Mucosa of stomach (tissue), 1 donor: ENCODE measurements around the gene KLK3.

Experiments
- H3K27me3 ChIP-seq: one replicate; pipeline ENCODE4 v1.7.0; 2013; ENCODE audit warnings: mild to moderate bottlenecking, low read length; ENCODE audit not compliant: control insufficient read depth, insufficient read depth
- H3K36me3 ChIP-seq: one replicate; pipeline ENCODE4 v1.7.0; 2013; ENCODE audit warnings: low read length; ENCODE audit not compliant: control insufficient read depth, insufficient read depth
- H3K4me1 ChIP-seq: one replicate; pipeline ENCODE4 v1.7.0; 2013; ENCODE audit warnings: mild to moderate bottlenecking, low read length; ENCODE audit not compliant: control insufficient read depth, insufficient read depth
- H3K4me3 ChIP-seq: one replicate; pipeline ENCODE4 v1.7.0; 2013; ENCODE audit warnings: low read length
- H3K9ac ChIP-seq: one replicate; pipeline ENCODE4 v1.7.0; 2013; ENCODE audit warnings: mild to moderate bottlenecking, low read length, moderate library complexity
- H3K9me3 ChIP-seq: one replicate; pipeline ENCODE4 v1.7.0; 2013; ENCODE audit warnings: mild to moderate bottlenecking, low read length, moderate library complexity; ENCODE audit not compliant: control insufficient read depth
- donor health status: Pancreatic carcinoma.

The KLK3 gene

DNA sequence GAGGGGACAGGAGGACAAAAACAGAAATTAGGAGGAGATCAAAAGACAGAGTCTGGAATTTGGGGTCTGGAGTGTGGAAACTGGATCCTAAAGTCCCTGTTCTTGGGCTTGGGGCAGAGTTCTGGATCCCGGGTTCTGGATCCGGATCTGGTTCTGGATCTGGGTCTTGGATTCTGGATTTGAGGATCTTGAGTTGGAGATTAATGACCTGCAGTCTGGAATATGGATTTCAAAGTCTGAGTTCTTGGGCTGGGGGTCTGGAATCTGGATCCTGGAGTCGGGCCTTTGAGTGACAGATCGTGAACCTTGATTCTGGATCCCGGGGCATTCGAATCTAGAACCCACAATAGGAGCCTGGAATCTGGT is 20.9 kb upstream of the KLK3 start:
- Histone ChIP-seq H3K9me3 (no peaks in the 10 kb centered on the region), H3K4me3 (no peak overlapping the region), H3K36me3 (no peaks in the 10 kb centered on the region), H3K4me1 (peaks cover 6% of the 10 kb centered on the region), H3K9ac (no peak overlapping the region), H3K27me3 (peaks cover 19% of the 10 kb centered on the region)

DNA sequence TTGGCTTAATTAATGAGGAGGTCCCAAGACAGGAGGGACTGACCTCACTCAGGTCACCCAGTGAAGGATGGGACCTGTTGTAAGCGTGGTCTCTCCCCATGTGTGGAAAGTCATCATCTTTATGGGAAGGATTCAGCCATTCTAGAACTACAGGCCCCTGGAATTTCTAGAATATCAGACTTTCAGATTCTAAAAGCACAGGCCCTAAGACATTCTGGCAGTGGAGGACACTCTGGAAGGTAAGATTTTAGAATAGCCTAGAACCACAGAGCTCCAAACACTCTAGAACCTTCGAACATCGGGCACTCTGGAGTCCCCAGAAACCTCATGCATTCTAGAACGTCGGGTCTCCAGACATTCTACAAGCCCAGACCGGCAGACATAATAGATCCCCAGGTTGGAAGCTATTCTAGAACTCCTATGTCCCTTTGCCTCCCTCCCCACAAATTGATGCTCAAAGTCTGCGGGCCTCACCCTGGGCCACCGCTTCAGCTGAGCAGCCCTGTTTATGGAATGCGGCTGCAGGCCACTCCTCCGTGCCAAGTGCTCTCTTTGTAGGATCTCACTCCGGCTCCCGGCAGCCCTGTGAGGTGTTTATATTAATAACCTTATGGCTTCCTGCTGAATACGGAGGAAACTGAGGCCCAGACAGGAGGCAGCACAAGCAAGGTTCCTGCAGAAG is 19.5 kb upstream of the KLK3 start:
- Histone ChIP-seq H3K36me3 (no peaks in the 10 kb centered on the region), H3K9me3 (no peaks in the 10 kb centered on the region), H3K27me3 (peaks cover 19% of the 10 kb centered on the region), H3K9ac (peak overlapping the region; percentile 65), H3K4me1 (peaks cover 6% of the 10 kb centered on the region), H3K4me3 (peak overlapping the region; percentile 60)

DNA sequence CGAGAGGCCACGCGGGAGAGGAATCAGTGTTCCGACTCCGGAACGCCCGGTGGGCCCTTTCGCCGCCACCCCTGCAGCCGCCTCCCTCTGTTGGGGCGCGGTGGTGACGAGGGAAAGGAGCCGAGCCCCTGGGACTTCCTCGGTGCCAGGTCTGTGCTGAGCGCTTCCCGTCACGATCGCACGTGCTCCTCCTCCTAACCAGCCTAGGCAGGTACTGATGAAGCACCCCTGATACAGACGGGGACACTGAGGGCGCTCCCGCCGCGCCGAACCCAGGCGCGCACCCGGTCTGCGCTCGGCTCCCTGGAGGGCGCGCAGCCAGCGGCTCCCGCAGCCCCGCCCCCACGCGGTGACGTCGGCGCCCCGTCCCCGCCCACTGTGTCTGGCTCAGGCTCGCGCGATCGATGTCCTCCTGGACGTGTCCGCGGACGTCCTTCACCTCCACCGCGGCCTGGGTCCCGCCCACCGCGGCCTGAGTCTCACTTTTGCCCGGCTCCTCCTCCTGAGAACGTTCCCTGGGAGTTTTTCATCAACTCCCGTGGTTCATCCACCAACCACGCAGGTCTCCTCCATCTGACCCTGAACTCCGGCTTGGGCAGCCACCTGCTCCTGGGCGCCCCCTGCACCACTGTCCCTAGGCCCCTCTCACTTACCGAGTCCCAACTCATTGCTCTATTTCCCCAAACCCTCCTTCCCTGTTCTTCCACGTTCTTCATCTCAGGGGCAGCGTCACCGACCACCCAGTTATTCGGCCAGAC is 18.8 kb upstream of the KLK3 start:
- Histone ChIP-seq H3K9ac (peak overlapping the region; percentile 65), H3K4me3 (peak overlapping the region; percentile 60), H3K27me3 (peaks cover 19% of the 10 kb centered on the region), H3K9me3 (no peaks in the 10 kb centered on the region), H3K4me1 (peaks cover 6% of the 10 kb centered on the region), H3K36me3 (no peaks in the 10 kb centered on the region)

DNA sequence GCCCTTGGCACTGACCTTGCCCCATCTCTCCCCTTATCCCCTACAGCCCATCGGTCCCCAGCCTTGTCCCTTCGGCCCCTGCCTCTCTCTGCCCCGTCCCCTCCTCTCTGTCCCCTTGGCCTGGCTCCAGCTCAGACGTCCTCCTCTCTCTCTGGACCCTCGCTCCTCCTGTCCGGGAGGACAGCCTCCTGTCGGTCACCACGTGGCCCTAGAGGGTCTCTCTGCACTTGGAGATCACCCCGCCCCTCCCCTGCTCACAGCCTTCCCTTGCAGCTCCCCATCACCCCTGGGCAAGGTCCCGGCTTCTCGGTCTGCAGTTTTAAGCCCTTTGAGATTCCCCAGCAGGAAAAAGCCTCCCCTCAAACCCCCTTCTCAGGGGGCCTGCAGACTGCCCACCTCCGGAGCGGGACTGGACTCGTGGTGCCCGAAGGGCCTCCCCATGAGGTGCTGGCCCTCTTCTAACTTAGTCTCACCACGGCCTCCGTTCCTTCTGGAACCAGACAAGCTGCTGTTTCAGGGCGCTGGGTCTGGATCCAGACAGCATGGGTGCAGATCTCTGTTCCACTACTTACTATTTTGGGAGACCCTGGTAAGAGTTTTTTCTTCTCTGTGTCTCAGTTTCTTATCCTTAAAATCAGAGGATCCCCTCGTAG is 18.0 kb upstream of the KLK3 start:
- Histone ChIP-seq H3K36me3 (no peaks in the 10 kb centered on the region), H3K27me3 (peaks cover 19% of the 10 kb centered on the region), H3K4me3 (no peak overlapping the region), H3K9ac (no peak overlapping the region), H3K4me1 (peaks cover 6% of the 10 kb centered on the region), H3K9me3 (no peaks in the 10 kb centered on the region)

DNA sequence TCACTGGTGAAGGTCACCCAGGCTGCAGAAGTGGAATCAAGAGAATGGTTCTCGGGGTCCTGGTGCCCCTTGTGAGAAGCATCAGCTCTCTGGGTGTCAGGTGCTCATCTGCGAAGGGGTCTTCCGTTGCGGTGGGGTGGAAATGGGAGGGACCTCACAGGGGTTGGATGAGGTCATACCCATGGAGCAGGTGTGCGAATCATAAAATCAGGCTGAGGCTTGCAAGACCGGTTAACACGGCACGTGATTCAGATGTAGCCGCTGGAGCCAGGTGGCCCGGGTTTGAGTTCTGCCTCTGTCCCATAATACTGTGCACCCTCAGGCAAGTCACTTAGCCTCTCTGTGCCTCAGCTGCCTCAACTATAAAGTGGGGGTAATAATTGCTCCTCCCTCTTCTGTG is 17.4 kb upstream of the KLK3 start:
- H3K27me3 ChIP-seq: peaks cover 19% of the 10 kb centered on the region
- no peaks in the 10 kb centered on the region for H3K36me3 ChIP-seq
- H3K4me1 ChIP-seq: peaks cover 6% of the 10 kb centered on the region
- no peak overlapping the region for H3K4me3 ChIP-seq
- no peak overlapping the region for H3K9ac ChIP-seq
- no peaks in the 10 kb centered on the region for H3K9me3 ChIP-seq

DNA sequence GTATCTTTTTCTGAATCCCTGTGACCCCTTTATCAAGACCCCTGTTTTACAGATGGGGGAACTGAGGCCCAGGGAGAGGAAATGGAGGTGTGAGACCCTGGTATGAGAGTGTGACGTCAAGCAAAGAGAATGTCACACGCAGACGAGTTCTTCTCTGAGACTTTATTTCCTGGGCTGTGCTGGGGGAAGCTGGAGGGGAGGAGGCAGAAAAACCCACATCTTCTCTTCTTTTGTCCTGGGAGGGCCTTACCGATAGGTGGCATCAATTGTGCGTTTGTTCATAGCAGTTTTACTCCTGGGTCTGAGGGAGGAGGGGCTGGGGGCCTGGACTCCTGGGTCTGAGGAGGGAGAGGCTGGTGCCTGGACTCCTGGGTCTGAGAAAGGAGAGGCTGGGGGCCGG is 16.5 kb upstream of the KLK3 start:
- no peak overlapping the region for H3K4me3 ChIP-seq
- peaks cover 18% of the 10 kb centered on the region for H3K27me3 ChIP-seq
- H3K9me3 ChIP-seq: no peaks in the 10 kb centered on the region
- H3K9ac ChIP-seq: no peak overlapping the region
- no peaks in the 10 kb centered on the region for H3K36me3 ChIP-seq
- H3K4me1 ChIP-seq: peaks cover 6% of the 10 kb centered on the region

DNA sequence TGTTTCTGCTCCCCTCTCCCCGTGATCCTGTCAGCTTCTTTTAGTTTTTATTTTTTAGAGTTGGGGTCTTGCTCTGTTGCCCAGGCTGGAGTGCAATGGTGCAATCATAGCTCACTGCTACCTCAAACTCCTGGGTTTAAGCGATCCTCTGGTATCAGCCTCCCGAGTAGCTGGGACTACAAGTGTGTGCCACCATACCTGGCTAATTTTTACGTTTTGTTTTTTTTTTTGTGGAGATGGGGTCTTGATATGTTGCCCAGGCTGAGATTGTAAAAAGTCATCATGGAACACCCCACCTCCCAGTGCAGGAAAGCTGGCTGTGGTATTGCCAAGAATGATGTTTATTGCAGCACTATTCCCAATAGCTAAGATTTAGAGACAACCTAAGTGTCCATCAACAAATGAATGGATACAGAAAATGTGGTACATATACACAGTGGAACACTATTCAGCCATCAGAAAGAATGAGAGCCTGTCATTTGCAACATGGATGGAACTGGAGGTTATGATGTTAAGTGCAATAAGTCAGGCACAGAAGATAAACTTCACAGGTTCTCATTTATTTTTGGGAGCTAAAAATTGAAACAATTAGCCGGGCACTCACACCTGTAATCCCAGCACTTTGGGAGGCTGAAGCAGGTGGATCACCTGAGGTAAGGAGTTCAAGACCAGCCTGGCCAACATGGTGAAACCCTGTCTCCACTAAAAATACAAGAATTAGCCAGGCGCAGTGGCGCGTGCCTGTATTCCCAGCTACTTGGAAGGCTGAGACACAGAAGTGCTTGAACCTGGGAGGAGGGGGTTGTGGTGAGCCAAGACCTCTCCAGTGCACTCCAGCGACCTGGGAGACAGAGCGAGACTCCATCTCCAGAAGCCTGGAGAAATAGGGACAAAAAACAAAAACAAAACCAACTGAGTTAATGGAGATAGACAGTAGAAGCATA is 14.7 kb upstream of the KLK3 start:
- Histone ChIP-seq H3K36me3 (no peaks in the 10 kb centered on the region), H3K27me3 (peaks cover 19% of the 10 kb centered on the region), H3K9ac (no peak overlapping the region), H3K4me1 (peaks cover 6% of the 10 kb centered on the region), H3K4me3 (no peak overlapping the region), H3K9me3 (no peaks in the 10 kb centered on the region)

DNA sequence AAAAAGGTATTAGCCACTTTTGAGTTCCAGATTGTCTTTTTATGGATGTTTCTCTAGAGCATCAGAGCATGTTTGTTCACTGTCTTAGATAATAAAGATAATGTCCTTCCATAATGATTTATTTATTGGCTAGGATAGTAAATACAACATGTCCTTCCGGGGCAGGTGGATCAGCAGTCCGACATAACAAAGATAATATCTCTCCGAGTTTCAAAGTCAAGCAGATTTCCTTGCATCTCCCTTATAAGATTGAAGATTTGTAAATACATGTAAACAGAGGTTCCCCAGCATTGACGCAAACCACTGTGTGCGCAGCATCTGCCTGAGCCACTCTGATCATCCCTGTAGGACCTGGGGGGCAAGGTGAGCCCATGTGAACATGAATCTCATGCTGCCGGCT is 12.6 kb upstream of the KLK3 start:
- Histone ChIP-seq H3K36me3 (no peaks in the 10 kb centered on the region), H3K4me1 (no peaks in the 10 kb centered on the region), H3K4me3 (no peak overlapping the region), H3K27me3 (peaks cover 11% of the 10 kb centered on the region), H3K9ac (no peak overlapping the region), H3K9me3 (no peaks in the 10 kb centered on the region)

DNA sequence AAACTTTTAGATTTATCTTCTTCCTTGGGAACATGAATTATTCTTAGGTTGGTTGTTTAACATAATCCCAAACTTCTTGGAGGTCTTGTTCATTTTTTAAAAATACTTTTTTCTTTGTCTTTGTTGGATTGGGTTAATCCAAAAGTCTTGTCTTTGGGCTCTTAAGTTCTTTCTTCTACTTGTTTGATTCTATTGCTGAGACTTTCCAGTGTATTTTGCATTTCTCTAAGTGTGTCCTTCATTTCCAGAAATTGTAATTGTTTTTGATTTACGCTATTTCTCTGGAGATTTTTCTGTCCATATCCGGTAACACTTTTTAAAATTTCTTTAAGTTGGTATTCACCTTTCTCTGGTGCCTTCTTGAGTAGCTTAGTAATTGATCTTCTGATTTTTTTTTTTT is 11.5 kb upstream of the KLK3 start:
- H3K4me1 ChIP-seq: no peaks in the 10 kb centered on the region

DNA sequence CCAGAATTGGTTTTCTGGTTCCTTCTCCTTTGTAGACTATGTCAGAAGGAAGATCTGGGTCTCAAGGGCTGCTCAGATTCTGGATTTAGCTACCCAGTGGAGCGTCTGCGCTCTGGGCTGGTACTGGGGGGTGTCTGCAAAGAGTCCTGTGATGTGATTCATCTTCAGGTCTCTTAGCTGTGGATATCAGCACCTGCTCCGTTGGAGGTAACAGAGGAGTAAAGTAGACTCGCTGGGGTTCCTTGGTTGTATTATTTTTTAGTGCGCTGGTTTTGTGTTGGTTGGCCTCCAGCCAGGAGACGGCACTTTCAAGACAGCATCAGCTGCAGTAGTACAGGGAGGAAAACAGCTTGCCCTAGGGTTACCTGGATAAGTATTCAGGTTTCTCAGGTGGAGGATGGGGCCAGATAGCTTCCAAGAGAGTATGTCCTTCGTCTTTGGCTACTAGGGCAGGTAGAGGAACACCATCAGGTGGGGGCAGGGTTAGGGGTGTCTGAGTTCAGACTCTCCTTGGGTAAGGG is 11.0 kb upstream of the KLK3 start:
- no peak overlapping the region for H3K4me3 ChIP-seq
- H3K9ac ChIP-seq: no peak overlapping the region
- H3K27me3 ChIP-seq: peaks cover 4% of the 10 kb centered on the region
- no peaks in the 10 kb centered on the region for H3K9me3 ChIP-seq
- H3K4me1 ChIP-seq: no peaks in the 10 kb centered on the region
- H3K36me3 ChIP-seq: no peaks in the 10 kb centered on the region

More for the DNA sequence above, 11.5 kb upstream of the KLK3 start:
- Histone ChIP-seq H3K4me3 (no peak overlapping the region), H3K9ac (no peak overlapping the region), H3K9me3 (no peaks in the 10 kb centered on the region), H3K27me3 (peaks cover 8% of the 10 kb centered on the region), H3K36me3 (no peaks in the 10 kb centered on the region)

DNA sequence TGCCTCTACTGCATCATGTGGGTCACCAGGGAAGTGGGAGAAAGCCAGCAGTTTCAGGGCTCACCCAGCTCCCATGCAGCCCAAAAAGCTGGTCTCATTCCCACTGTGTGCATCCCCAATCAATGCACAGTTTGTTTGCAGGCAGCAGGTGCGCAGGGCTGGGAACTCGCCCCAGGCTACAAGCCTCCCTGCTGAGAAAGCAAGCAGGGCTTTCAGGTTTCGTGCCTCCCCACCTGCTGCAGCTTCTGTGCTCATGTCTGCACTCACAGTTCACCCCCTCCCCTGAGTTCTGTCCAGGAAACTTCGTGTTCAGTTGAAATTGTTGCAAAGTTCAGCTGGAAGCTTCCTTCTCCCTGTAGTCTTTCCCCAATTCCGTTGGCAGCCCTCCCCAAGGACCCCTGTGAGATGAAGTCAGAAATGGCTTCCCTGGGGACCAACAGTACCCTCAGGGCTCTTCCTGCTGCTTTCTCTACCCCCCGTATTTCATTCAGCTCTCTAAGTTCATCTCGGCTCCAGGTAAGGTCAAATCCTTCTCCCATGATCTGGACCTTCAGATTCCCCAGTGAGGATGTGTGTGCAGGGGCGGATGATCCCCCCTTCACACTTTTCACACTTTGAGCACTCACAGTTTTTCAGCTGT is 10.3 kb upstream of the KLK3 start:
- H3K4me1 ChIP-seq: no peaks in the 10 kb centered on the region
- no peak overlapping the region for H3K4me3 ChIP-seq
- H3K9me3 ChIP-seq: no peaks in the 10 kb centered on the region
- no peaks in the 10 kb centered on the region for H3K36me3 ChIP-seq
- H3K9ac ChIP-seq: no peak overlapping the region
- peaks cover 4% of the 10 kb centered on the region for H3K27me3 ChIP-seq
